ENCODE results near the gene SERPINB7.

Gene SERPINB7

GRCh38 chr18:63808125-63808524 is 32.9 kb downstream of the SERPINB7 start:
- Histone ChIP-seq H3K4me3 (ENCODE audit: low read depth, low read length) (no peak overlapping the region), H3K27me3 (replicated peaks) (no peaks in the 10 kb centered on the region), H3K36me3 (replicated peaks) (no peaks in the 10 kb centered on the region), H3K27ac (no peak overlapping the region)
- TF ChIP-seq CTCF (IDR thresholded peaks at IDR 0.05; ENCODE audit: low read depth, low read length, missing control alignments), result no peak
- no peak for DNase-seq
- in situ Hi-C loops (cut with HindIII; ENCODE audit: low pct_ligation_motif_present, low sequenced_read_pairs), result no loop called here

DNA sequence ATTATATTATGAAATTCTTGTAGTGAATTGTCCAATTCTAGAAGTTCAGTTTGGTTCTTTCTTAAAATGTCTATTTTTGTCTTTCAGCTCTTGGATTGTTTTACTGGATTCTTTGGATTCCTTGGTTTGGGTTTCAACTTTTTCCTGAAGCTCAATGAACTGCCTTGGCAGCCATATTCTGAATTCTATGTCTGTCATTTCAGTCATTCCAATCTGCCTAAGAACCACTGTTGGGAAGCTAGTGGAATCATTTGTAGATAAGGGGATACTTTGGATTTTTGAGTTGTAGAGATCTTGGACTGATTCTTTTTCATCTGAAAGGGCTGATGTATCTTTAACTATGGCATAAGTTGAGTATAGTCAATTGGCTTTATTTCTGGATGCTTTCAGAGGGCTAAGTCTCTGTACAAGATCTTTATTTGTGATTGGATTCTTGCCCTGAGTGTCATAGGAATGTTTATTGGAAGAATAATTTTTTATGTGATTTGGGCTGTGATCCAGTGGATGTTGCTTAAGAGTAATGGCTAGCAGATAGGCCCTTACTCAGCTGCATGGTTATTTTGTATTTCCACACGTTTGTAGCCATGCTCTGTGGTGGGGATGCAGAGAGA is 42.3 kb downstream of the SERPINB7 start:
- no peak for TF ChIP-seq CTCF (IDR thresholded peaks at IDR 0.05; ENCODE audit: low read depth, low read length, missing control alignments)
- DNase-seq, result peak; percentile 41
- H3K4me3 ChIP-seq (ENCODE audit: low read depth, low read length), result no peak overlapping the region
- in situ Hi-C loops (cut with HindIII; ENCODE audit: low pct_ligation_motif_present, low sequenced_read_pairs), result no loop called here
- no peak overlapping the region for H3K27ac ChIP-seq
- H3K36me3 ChIP-seq (replicated peaks), result no peaks in the 10 kb centered on the region
- H3K27me3 ChIP-seq (replicated peaks), result no peaks in the 10 kb centered on the region

DNA sequence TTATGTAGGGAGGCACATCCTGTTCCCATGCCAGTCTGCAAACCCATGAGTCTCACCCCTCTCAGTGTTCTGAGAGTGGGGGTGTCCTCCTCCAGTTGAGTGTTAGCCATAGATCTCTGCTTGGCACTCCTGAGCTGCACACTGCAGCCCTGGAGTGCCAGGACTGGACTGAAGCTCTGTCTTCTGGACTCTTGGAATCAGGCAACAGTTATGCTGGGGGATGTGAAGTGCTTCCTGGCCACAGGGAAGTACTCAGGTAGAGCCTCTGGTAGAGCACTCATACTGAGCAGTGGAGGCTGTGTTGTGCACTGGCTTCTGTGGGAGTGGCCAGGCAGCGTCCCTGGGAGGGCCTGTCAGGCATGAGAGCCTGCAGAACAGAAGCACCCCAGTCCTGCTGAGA is 43.0 kb downstream of the SERPINB7 start:
- H3K36me3 ChIP-seq (replicated peaks), result no peaks in the 10 kb centered on the region
- in situ Hi-C loops (cut with HindIII; ENCODE audit: low pct_ligation_motif_present, low sequenced_read_pairs), result no loop called here
- no peak overlapping the region for H3K4me3 ChIP-seq (ENCODE audit: low read depth, low read length)
- no peaks in the 10 kb centered on the region for H3K27me3 ChIP-seq (replicated peaks)
- DNase-seq, result no peak
- no peak for TF ChIP-seq CTCF (IDR thresholded peaks at IDR 0.05; ENCODE audit: low read depth, low read length, missing control alignments)
- no peak overlapping the region for H3K27ac ChIP-seq

- Histone ChIP-seq H3K36me3 (replicated peaks) (no peaks in the 10 kb centered on the region), H3K27ac (no peak overlapping the region), H3K4me3 (ENCODE audit: low read depth, low read length) (no peak overlapping the region), H3K27me3 (replicated peaks) (no peaks in the 10 kb centered on the region)
- TF ChIP-seq CTCF (IDR thresholded peaks at IDR 0.05; ENCODE audit: low read depth, low read length, missing control alignments), result no peak
- in situ Hi-C loops (cut with HindIII; ENCODE audit: low pct_ligation_motif_present, low sequenced_read_pairs), result no loop called here
- DNase-seq, result no peak
These were observed 44.6 kb downstream of the SERPINB7 start for GRCh38 chr18:63819786-63820185.

DNA sequence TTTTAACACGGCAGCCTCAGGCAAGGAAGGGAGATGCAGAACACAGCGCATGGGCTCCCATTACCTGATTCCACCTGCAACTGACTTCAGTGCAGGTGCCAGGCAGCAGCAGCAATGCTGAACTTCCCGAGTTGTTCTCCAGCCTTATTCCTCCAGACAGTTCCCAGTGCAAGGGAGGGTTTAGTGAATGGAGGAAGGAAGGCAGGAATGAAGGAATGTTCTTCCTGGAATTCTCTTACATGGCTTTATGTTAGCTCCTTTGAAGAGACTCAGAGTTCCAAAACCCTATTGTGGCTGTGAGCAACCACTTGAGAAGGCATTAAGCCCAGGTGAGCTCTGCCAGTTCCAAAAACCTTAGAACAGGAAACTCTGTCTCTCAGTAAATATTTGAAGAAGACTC is 45.5 kb downstream of the SERPINB7 start:
- no peak for DNase-seq
- in situ Hi-C loops (cut with HindIII; ENCODE audit: low pct_ligation_motif_present, low sequenced_read_pairs), result no loop called here

More for the DNA sequence above, 45.5 kb downstream of the SERPINB7 start:
- Histone ChIP-seq H3K27ac (no peak overlapping the region), H3K4me3 (ENCODE audit: low read depth, low read length) (no peak overlapping the region), H3K36me3 (replicated peaks) (no peaks in the 10 kb centered on the region), H3K27me3 (replicated peaks) (no peaks in the 10 kb centered on the region)
- no peak for TF ChIP-seq CTCF (IDR thresholded peaks at IDR 0.05; ENCODE audit: low read depth, low read length, missing control alignments)

Data from brain microvascular endothelial cell (primary cell).